HEK293 (cell line): ENCODE results near the gene TEDC2.

Source experiments
- ELK4 ChIP-seq: IDR thresholded peaks from 2 replicates; pipeline ENCODE4 v1.6.1; 2011; ENCODE audit warnings: mild to moderate bottlenecking, low read depth, low read length, borderline replicate concordance
- GFI1B ChIP-seq: fragments of 450-650 bp; formaldehyde crosslinking; IDR thresholded peaks from 2 replicates; pipeline ENCODE4 v1.5.1; 2016; ENCODE audit warnings: missing biosample characterization, missing genetic modification characterization
- KLF9 ChIP-seq: fragments of 450-650 bp; formaldehyde crosslinking; IDR thresholded peaks from 2 replicates; pipeline ENCODE4 v1.5.1; 2016; ENCODE audit warnings: missing biosample characterization, missing genetic modification characterization, low read depth
- MEIS1 ChIP-seq: sonication (generic); formaldehyde crosslinking; IDR thresholded peaks from 2 replicates; pipeline ENCODE4 v1.8.1; 2022; ENCODE audit warnings: missing genetic modification reagents, mild to moderate bottlenecking, borderline replicate concordance
- OVOL3 ChIP-seq: fragments of 450-650 bp; formaldehyde crosslinking; IDR thresholded peaks from 2 replicates; pipeline ENCODE4 v1.5.1; 2016; ENCODE audit warnings: missing biosample characterization, missing genetic modification characterization
- PATZ1 ChIP-seq: fragments of 450-650 bp; formaldehyde crosslinking; IDR thresholded peaks from 2 replicates; pipeline ENCODE4 v1.5.1; 2016; ENCODE audit warnings: missing biosample characterization, missing genetic modification characterization
- REST ChIP-seq: fragments of 450-650 bp; formaldehyde crosslinking; IDR thresholded peaks from 2 replicates; pipeline ENCODE4 v1.5.1; 2016; ENCODE audit warnings: missing biosample characterization, missing genetic modification characterization
- TCF7L2 ChIP-seq: IDR thresholded peaks from 2 replicates; pipeline ENCODE4 v1.6.1; 2011; ENCODE audit warnings: low read depth, mild to moderate bottlenecking, inconsistent platforms, low read length, moderate library complexity, borderline replicate concordance
- ZIC2 ChIP-seq: fragments of 450-650 bp; formaldehyde crosslinking; IDR thresholded peaks from 2 replicates; pipeline ENCODE4 v1.5.1; 2016; ENCODE audit warnings: missing biosample characterization, missing genetic modification characterization
- ZNF202 ChIP-seq: fragments of 450-650 bp; formaldehyde crosslinking; IDR thresholded peaks from 2 replicates; pipeline ENCODE4 v1.5.1; 2016; ENCODE audit warnings: missing biosample characterization, missing genetic modification characterization, borderline replicate concordance
- ZNF211 ChIP-seq: fragments of 450-650 bp; formaldehyde crosslinking; IDR thresholded peaks from 2 replicates; pipeline ENCODE4 v1.5.1; 2016; ENCODE audit warnings: low read depth, missing biosample characterization, missing genetic modification characterization
- ZNF221 ChIP-seq: fragments of 450-650 bp; formaldehyde crosslinking; IDR thresholded peaks from 2 replicates; pipeline ENCODE4 v1.5.1; 2017; ENCODE audit warnings: missing biosample characterization, missing genetic modification characterization, borderline replicate concordance
- ZNF248 ChIP-seq: fragments of 450-650 bp; formaldehyde crosslinking; IDR thresholded peaks from 2 replicates; pipeline ENCODE4 v1.5.1; 2017; ENCODE audit warnings: missing biosample characterization, missing genetic modification characterization
- ZNF521 ChIP-seq: fragments of 450-650 bp; formaldehyde crosslinking; IDR thresholded peaks from 2 replicates; pipeline ENCODE4 v1.5.1; 2017; ENCODE audit warnings: missing biosample characterization, mild to moderate bottlenecking, missing genetic modification characterization
- ZNF596 ChIP-seq: fragments of 450-650 bp; IDR thresholded peaks from 2 replicates; pipeline ENCODE4 v1.5.0; 2018; ENCODE audit warnings: missing biosample characterization, mild to moderate bottlenecking, missing genetic modification characterization, moderate library complexity
- ZNF626 ChIP-seq: fragments of 450-650 bp; sonication (Bioruptor Pico); formaldehyde crosslinking; IDR thresholded peaks from 2 replicates; pipeline ENCODE4 v1.5.1; 2018; ENCODE audit warnings: missing biosample characterization, missing genetic modification characterization, inconsistent platforms
- ZNF701 ChIP-seq: fragments of 450-650 bp; formaldehyde crosslinking; IDR thresholded peaks from 2 replicates; pipeline ENCODE4 v1.5.1; 2016; ENCODE audit warnings: missing biosample characterization, missing genetic modification characterization
- ZNF768 ChIP-seq: fragments of 450-650 bp; formaldehyde crosslinking; IDR thresholded peaks from 2 replicates; pipeline ENCODE4 v1.5.1; 2018; ENCODE audit warnings: missing biosample characterization, mild to moderate bottlenecking, missing genetic modification characterization
- ZNF785 ChIP-seq: fragments of 450-650 bp; formaldehyde crosslinking; IDR thresholded peaks from 2 replicates; pipeline ENCODE4 v1.5.1; 2016; ENCODE audit warnings: missing biosample characterization, missing genetic modification characterization
- ZSCAN16 ChIP-seq: fragments of 450-650 bp; formaldehyde crosslinking; IDR thresholded peaks from 2 replicates; pipeline ENCODE4 v1.5.1; 2016; ENCODE audit warnings: missing biosample characterization, missing genetic modification characterization
- TF ChIP-seq, protein P1 (sequence below): fragments of 450-650 bp; formaldehyde crosslinking; IDR thresholded peaks from 2 replicates; pipeline ENCODE4 v1.5.1; 2016; ENCODE audit warnings: missing biosample characterization, missing genetic modification characterization
- TF ChIP-seq, protein P2 (sequence below): fragments of 450-650 bp; formaldehyde crosslinking; IDR thresholded peaks from 2 replicates; pipeline ENCODE4 v1.5.1; 2016; ENCODE audit warnings: missing biosample characterization, missing genetic modification characterization
- TF ChIP-seq, protein P3 (sequence below): fragments of 450-650 bp; formaldehyde crosslinking; IDR thresholded peaks from 2 replicates; pipeline ENCODE4 v1.5.1; 2016; ENCODE audit warnings: missing biosample characterization, missing genetic modification characterization
- TF ChIP-seq, protein P4 (sequence below): fragments of 450-650 bp; formaldehyde crosslinking; IDR thresholded peaks from 2 replicates; pipeline ENCODE4 v1.5.1; 2016; ENCODE audit warnings: missing biosample characterization, missing genetic modification characterization

The TEDC2 gene

DNA sequence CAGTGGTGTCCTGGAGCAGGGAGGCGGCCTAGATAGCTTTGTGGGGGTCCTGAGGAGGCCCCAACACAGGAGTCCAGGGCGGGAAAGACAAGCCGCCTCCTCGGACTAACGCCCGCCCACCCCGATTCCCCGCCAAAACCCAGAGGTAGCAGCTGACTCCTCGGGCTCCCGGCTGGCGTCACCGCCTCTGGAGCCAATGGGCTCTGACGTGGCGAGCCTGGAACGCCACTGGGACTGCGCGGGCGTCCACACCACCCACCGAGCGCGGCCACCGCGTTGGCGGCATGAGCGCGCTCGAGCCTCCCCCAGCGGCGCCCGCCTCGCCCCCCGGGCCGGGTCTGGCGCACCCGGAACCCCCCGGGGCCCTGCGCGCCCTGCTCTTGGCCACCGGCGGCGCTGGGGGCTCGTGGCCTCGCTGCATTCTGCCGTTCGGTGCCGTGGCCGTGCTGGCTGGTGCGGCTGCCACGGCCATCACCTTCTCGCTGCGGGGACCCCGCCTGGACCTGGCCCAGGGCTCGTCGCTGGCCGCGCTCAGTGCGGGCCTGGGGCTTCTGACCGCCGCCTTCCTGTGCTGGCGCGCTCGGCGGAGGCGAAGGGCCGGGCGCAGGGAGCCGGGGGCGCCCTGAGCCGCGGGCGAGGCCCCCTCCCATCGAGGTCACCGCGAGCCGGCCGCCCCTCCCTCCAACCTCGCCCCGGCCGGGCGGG, 7.8 kb downstream of the TEDC2 start (continued):
- peak; percentile 79; the same call in 1 of the 2 replicates for TF ChIP-seq PATZ1 (tag by site-specific recombination)
- no peak for TF ChIP-seq GFI1B
- TF ChIP-seq ZNF596 (tag by site-specific recombination), result no peak
- TF ChIP-seq TCF7L2, result no peak
- TF ChIP-seq, protein P1, sequence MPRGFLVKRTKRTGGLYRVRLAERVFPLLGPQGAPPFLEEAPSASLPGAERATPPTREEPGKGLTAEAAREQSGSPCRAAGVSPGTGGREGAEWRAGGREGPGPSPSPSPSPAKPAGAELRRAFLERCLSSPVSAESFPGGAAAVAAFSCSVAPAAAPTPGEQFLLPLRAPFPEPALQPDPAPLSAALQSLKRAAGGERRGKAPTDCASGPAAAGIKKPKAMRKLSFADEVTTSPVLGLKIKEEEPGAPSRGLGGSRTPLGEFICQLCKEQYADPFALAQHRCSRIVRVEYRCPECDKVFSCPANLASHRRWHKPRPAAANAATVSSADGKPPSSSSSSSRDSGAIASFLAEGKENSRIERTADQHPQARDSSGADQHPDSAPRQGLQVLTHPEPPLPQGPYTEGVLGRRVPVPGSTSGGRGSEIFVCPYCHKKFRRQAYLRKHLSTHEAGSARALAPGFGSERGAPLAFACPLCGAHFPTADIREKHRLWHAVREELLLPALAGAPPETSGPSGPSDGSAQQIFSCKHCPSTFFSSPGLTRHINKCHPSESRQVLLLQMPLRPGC (tag by site-specific recombination), result 0 out of 2 replicates have a peak, but pooled peaks have one; percentile 29
- no peak for TF ChIP-seq ZNF521 (tag by site-specific recombination)
- no peak for TF ChIP-seq ZNF248 (tag by site-specific recombination)
- TF ChIP-seq ZNF221, result no peak
- TF ChIP-seq, protein P2, sequence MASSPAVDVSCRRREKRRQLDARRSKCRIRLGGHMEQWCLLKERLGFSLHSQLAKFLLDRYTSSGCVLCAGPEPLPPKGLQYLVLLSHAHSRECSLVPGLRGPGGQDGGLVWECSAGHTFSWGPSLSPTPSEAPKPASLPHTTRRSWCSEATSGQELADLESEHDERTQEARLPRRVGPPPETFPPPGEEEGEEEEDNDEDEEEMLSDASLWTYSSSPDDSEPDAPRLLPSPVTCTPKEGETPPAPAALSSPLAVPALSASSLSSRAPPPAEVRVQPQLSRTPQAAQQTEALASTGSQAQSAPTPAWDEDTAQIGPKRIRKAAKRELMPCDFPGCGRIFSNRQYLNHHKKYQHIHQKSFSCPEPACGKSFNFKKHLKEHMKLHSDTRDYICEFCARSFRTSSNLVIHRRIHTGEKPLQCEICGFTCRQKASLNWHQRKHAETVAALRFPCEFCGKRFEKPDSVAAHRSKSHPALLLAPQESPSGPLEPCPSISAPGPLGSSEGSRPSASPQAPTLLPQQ (tag by site-specific recombination), result no peak
- TF ChIP-seq ZNF202 (tag by site-specific recombination), result no peak
- TF ChIP-seq ZSCAN16, result no peak
- TF ChIP-seq KLF9 (tag by site-specific recombination), result peak; percentile 30; the same call in 1 of the 2 replicates
- no peak for TF ChIP-seq ZNF626 (tag by site-specific recombination)
- TF ChIP-seq, protein P3, sequence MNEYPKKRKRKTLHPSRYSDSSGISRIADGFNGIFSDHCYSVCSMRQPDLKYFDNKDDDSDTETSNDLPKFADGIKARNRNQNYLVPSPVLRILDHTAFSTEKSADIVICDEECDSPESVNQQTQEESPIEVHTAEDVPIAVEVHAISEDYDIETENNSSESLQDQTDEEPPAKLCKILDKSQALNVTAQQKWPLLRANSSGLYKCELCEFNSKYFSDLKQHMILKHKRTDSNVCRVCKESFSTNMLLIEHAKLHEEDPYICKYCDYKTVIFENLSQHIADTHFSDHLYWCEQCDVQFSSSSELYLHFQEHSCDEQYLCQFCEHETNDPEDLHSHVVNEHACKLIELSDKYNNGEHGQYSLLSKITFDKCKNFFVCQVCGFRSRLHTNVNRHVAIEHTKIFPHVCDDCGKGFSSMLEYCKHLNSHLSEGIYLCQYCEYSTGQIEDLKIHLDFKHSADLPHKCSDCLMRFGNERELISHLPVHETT (tag by site-specific recombination), result no peak
- no peak for TF ChIP-seq ZNF701
- TF ChIP-seq OVOL3 (tag by site-specific recombination), result no peak
- no peak for TF ChIP-seq ZNF768 (tag by site-specific recombination)
- peak; percentile 73 for TF ChIP-seq ZIC2 (tag by site-specific recombination)
- TF ChIP-seq, protein P4, sequence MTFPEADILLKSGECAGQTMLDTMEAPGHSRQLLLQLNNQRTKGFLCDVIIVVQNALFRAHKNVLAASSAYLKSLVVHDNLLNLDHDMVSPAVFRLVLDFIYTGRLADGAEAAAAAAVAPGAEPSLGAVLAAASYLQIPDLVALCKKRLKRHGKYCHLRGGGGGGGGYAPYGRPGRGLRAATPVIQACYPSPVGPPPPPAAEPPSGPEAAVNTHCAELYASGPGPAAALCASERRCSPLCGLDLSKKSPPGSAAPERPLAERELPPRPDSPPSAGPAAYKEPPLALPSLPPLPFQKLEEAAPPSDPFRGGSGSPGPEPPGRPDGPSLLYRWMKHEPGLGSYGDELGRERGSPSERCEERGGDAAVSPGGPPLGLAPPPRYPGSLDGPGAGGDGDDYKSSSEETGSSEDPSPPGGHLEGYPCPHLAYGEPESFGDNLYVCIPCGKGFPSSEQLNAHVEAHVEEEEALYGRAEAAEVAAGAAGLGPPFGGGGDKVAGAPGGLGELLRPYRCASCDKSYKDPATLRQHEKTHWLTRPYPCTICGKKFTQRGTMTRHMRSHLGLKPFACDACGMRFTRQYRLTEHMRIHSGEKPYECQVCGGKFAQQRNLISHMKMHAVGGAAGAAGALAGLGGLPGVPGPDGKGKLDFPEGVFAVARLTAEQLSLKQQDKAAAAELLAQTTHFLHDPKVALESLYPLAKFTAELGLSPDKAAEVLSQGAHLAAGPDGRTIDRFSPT (tag by site-specific recombination), result no peak
- no peak for TF ChIP-seq ELK4
- TF ChIP-seq REST (tag by site-specific recombination), result no peak
- no peak for TF ChIP-seq ZNF785 (tag by site-specific recombination)
- no peak for TF ChIP-seq MEIS1
- no peak for TF ChIP-seq ZNF211 (tag by site-specific recombination)
